ENCODE data around the gene WASHC1.
"Not testable (repeated sequence)": the region's sequence is repeated elsewhere in the genome, so short reads cannot be mapped to it uniquely, and the experiment has no call there.

- not testable (repeated sequence) for TF ChIP-seq CTCF, POLR2A (IDR thresholded peaks at IDR 0.05)
These were observed 44.8 kb upstream of the WASHC1 start for GRCh38 chr9:73900-74525.
